Psoas muscle (tissue), 8 donors: ENCODE results near the gene COL3A1. TPM values are rescaled to one million over a fixed set of nuclear protein-coding genes. Genes with fewer than 3 reads are reported as not detected.

Experiments
- ATAC-seq, 4 donors: fragments of 200-7000 bp; cut with Tn5 transposase; one replicate each; pipeline ENCODE4 v1.9.1; 2020; ENCODE audit warnings: moderate library complexity in 3 of 4, mild to moderate bottlenecking in 2 of 4
- DNase-seq, 2 donors: peaks; one replicate each; pipeline ENCODE4 v3.0.0-alpha.2; 2020
- H3K27ac ChIP-seq: fragments of 200-600 bp; one replicate; pipeline ENCODE4 v1.8.0; 2022
- H3K27me3 ChIP-seq, 3 donors: fragments of 200-600 bp in 1 of 3; one replicate each; pipeline versions ENCODE4 v1.6.1 to v1.8.0; 2013 to 2022; ENCODE audit warnings: low read length in 2 of 3, mild to moderate bottlenecking in 2 of 3, moderate library complexity in 1 of 3; ENCODE audit not compliant: insufficient read depth in 3 of 3
- H3K36me3 ChIP-seq, 2 donors: fragments of 200-600 bp in 1 of 2; one replicate each; pipeline versions ENCODE4 v1.6.1 to v1.8.0; 2013 to 2022; ENCODE audit warnings: low read depth in 1 of 2, mild to moderate bottlenecking in 1 of 2, moderate library complexity in 1 of 2; ENCODE audit not compliant: insufficient read depth in 1 of 2
- H3K4me1 ChIP-seq: fragments of 200-600 bp; one replicate; pipeline ENCODE4 v1.8.0; 2022
- H3K4me3 ChIP-seq: fragments of 200-600 bp; one replicate; pipeline ENCODE4 v1.8.0; 2022; ENCODE audit warnings: mild to moderate bottlenecking
- H3K9me3 ChIP-seq: fragments of 200-600 bp; one replicate; pipeline ENCODE4 v1.8.0; 2022
- CTCF ChIP-seq: fragments of 200-600 bp; IDR thresholded peaks from one replicate; pipeline ENCODE4 v1.8.0; 2022; ENCODE audit warnings: antibody characterized with exemption
- WGBS, 3 donors: extraction: QIAGEN DNeasy Blood & Tissue Kit; methylation state at CpG; one replicate each; pipeline versions ENCODE4 v1.1.6 to v1.1.7; 2013; 5-methylcytosine and 5-hydroxymethylcytosine counted together
- intact Hi-C, 2 donors: fragments of 100-400 bp; cut with DNase I; formaldehyde crosslinking; loops; one replicate each; pipeline versions ENCODE4 v1.11.0 to v1.14.2; 2022
- polyA plus RNA-seq, 3 donors: library from polyadenylated mRNA; stranded (reverse); fragments of 200-250 nt; gene quantifications; one replicate each; pipeline ENCODE4 v1.2.3, GENCODE V29; 2013
- total RNA-seq, 4 donors: library from RNA; stranded (reverse); fragmentation: NEBNext Ultra II Directional in 2 of 4; extraction: Animal tissue kit (Norgen Biotek cat#: 25700) in 2 of 4; gene quantifications; one replicate each; pipeline versions ENCODE4 v1.2.1 to v1.2.4, GENCODE V29; 2021 to 2023
- donor health status: healthy with polysubstance abuse.
- donor health status: DM: no; HTN: no; CAD: no; lungs with moderate emphysema.
- donor health status: Bipolar disorder and iron deficiency.
- donor health status: healthy.
- donor health status: DM: yes; HTN: yes; CAD: no.
- donor health status: DM: no; HTN: no; CAD: no.
- donor health status: DM: no; HTN: no; CAD: no.
- donor health status: DM: yes; HTN: yes; CAD: no.

Gene COL3A1
- total and polyA plus RNA-seq, 7 donors: 9.4 to 73.1 (median 19.8) TPM

GRCh38 chr2:188997263-188997662, 23.1 kb downstream of the COL3A1 start:
- ATAC-seq: no peak

DNA sequence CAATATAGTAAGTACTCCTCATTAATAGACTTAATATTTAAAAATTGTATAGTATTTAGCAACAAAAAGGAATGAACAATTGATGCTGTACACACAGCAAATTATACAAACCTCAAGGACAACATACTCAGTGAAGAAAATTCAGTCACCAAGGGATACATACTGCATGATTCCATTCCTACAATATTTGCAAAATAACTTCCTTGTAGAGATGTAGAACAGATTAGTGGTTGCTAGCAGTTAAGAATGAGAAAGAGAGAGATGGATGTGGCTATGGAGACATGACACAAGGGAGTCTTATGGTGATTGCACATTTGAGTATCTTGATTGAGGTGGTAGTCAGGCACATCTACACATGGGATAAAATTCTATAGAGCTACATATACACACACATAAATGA, 26.0 kb downstream of the COL3A1 start:
- no peaks in the 10 kb centered on the region for H3K4me1 ChIP-seq
- intact Hi-C loops: no loop called here
- no peaks in the 10 kb centered on the region for H3K9me3 ChIP-seq
- peaks cover 0 to 44% of the 10 kb centered on the region in 2 donors for H3K36me3 ChIP-seq
- DNase-seq (no peak), ATAC-seq (no peak)
- H3K27me3 ChIP-seq: no peaks in the 10 kb centered on the region
- no peak overlapping the region for H3K27ac ChIP-seq
- TF ChIP-seq CTCF: no peak
- H3K4me3 ChIP-seq: no peak overlapping the region

More at GRCh38 chr2:188997263-188997662, 23.1 kb downstream of the COL3A1 start:
- Histone ChIP-seq H3K27ac (no peak overlapping the region), H3K4me1 (no peaks in the 10 kb centered on the region), H3K36me3 (peaks cover 0 to 52% of the 10 kb centered on the region in 2 donors), H3K9me3 (no peaks in the 10 kb centered on the region), H3K4me3 (no peak overlapping the region), H3K27me3 (no peaks in the 10 kb centered on the region)
- intact Hi-C loops: no loop called here
- DNase-seq: no peak
- TF ChIP-seq CTCF: no peak

- no peak for ATAC-seq
- Histone ChIP-seq H3K9me3 (no peaks in the 10 kb centered on the region), H3K27ac (no peak overlapping the region), H3K36me3 (peaks cover 0 to 35% of the 10 kb centered on the region in 2 donors), H3K27me3 (no peaks in the 10 kb centered on the region), H3K4me3 (no peak overlapping the region), H3K4me1 (no peaks in the 10 kb centered on the region)
- 55 to 74% (median 70%) methylated on average over 1 of the region's 1 CpG for WGBS, 3 donors
- no peak for DNase-seq
- intact Hi-C loops: no loop called here
- no peak for TF ChIP-seq CTCF
These were observed 27.9 kb downstream of the COL3A1 start for GRCh38 chr2:189002079-189002478.

DNA sequence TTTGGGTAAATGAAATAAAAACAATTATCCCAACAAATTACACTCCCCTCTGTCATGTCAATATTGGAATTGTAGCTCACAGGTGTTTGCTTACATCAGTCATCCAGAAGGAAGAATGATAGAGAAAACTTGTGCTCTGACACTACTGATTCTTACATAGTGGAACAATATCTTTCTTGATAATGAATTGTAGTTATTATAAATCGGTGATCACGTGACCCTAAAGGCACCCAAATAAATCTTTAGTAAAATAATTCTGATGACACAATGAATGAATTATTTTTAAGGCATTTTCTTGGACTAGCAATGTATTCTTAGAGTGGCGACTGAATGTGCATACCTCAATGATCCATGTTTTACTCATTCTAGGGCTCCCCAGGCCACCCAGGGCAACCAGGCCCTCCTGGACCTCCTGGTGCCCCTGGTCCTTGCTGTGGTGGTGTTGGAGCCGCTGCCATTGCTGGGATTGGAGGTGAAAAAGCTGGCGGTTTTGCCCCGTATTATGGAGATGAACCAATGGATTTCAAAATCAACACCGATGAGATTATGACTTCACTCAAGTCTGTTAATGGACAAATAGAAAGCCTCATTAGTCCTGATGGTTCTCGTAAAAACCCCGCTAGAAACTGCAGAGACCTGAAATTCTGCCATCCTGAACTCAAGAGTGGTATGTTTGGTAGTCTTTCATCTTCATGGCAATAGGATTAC, 34.5 kb downstream of the COL3A1 start:
- H3K27me3 ChIP-seq: no peaks in the 10 kb centered on the region
- ATAC-seq (no peak), DNase-seq (no peak)
- H3K9me3 ChIP-seq: no peaks in the 10 kb centered on the region
- intact Hi-C loops: no loop called here
- WGBS, 3 donors: 89% methylated on average over 9 of the region's 9 CpGs
- H3K27ac ChIP-seq: no peak overlapping the region
- no peaks in the 10 kb centered on the region for H3K4me1 ChIP-seq
- H3K4me3 ChIP-seq: no peak overlapping the region
- peaks cover 0 to 47% of the 10 kb centered on the region in 2 donors for H3K36me3 ChIP-seq
- TF ChIP-seq CTCF: no peak

- H3K27ac ChIP-seq: no peak overlapping the region
- no peaks in the 10 kb centered on the region for H3K4me1 ChIP-seq
- intact Hi-C loops: no loop called here
- ATAC-seq (no peak), DNase-seq (no peak)
- peaks cover 0 to 36% of the 10 kb centered on the region in 2 donors for H3K36me3 ChIP-seq
- WGBS, 3 donors: 69 to 78% (median 70%) methylated on average over 6 of the region's 6 CpGs
- no peak overlapping the region for H3K4me3 ChIP-seq
- no peaks in the 10 kb centered on the region for H3K27me3 ChIP-seq
- no peaks in the 10 kb centered on the region for H3K9me3 ChIP-seq
- no peak for TF ChIP-seq CTCF
These were observed 36.4 kb downstream of the COL3A1 start for GRCh38 chr2:189010536-189010935.
